Left lung (tissue), 10 donors: ENCODE measurements around the gene PBLD. TPM values are rescaled to one million over a fixed set of nuclear protein-coding genes. Genes with fewer than 3 reads are reported as not detected.
"Not testable (repeated sequence)": the region's sequence is repeated elsewhere in the genome, so short reads cannot be mapped to it uniquely, and the experiment has no call there.

Experiments used
- ATAC-seq: fragments of 200-7000 bp; cut with Tn5 transposase; one replicate; pipeline ENCODE4 v1.9.1; 2020; ENCODE audit warnings: moderate library complexity
- DNase-seq, 4 donors: peaks; one replicate each; pipeline ENCODE4 v3.0.0-alpha.2; 2013 to 2020
- H3K27ac ChIP-seq, 2 donors: fragments of 200-600 bp; sonication (generic) in 1 of 2; one replicate each; pipeline versions ENCODE4 v1.5.0 to v1.8.0; 2020 to 2021
- H3K27me3 ChIP-seq, 2 donors: fragments of 200-600 bp; sonication (generic) in 1 of 2; one replicate each; pipeline versions ENCODE4 v1.5.0 to v1.8.0; 2020 to 2021
- H3K36me3 ChIP-seq, 2 donors: fragments of 200-600 bp; sonication (generic) in 1 of 2; one replicate each; pipeline versions ENCODE4 v1.5.0 to v1.8.0; 2020 to 2021
- H3K4me1 ChIP-seq, 2 donors: fragments of 200-600 bp; one replicate each; pipeline ENCODE4 v1.8.0; 2021
- H3K4me3 ChIP-seq, 2 donors: fragments of 200-600 bp; sonication (generic) in 1 of 2; one replicate each; pipeline versions ENCODE4 v1.5.0 to v1.8.0; 2020 to 2021; ENCODE audit warnings: mild to moderate bottlenecking in 1 of 2
- H3K9me3 ChIP-seq, 2 donors: fragments of 200-600 bp; sonication (generic) in 1 of 2; one replicate each; pipeline versions ENCODE4 v1.5.0 to v1.8.0; 2020 to 2021
- CTCF ChIP-seq, 2 donors: fragments of 200-600 bp; sonication (generic) in 1 of 2; IDR thresholded peaks; one replicate each; pipeline versions ENCODE4 v1.5.0 to v1.8.0; 2021; ENCODE audit warnings: antibody characterized with exemption in 2 of 2
- intact Hi-C, 2 donors: fragments of 100-400 bp; cut with DNase I; formaldehyde crosslinking; loops; one replicate each; pipeline versions ENCODE4 v1.11.2 to v1.14.2; 2022
- polyA plus RNA-seq, 6 donors: library from polyadenylated mRNA; unstranded; fragments of 120-200 nt; gene quantifications; one replicate each; pipeline ENCODE4 v1.2.1, GENCODE V29; 2013; ENCODE audit not compliant: insufficient read length in 6 of 6
- total RNA-seq, 2 donors: library from RNA; stranded (reverse); fragmentation: NEBNext Ultra II Directional; extraction: Animal tissue kit (Norgen Biotek cat#: 25700); gene quantifications; one replicate each; pipeline ENCODE4 v1.2.1, GENCODE V29; 2021
- donor health status: DM: no; HTN: yes; CAD: no.
- donor health status: DM: no; HTN: no; CAD: no.

The PBLD gene
- total and polyA plus RNA-seq, 8 donors = 2.1 to 17.3 (median 13.4) TPM

DNA sequence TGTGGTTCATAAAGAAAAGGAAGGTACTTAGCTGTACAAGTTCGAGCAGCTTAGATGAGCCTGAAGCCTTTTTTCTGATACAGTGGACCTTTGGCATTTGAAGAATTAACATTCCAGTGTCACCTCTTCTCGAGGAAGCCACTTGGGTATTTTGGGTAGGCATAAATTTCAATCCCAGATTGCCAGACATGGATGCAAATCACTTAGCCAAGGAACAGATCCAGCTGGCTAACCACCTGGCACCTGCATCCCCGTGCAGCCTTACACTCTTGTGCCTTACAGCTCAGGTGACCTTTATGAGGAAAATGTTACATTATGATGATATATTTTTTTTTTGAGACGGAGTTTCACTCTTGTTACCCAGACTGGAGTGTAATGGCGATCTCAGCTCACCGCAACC is 84.8 kb downstream of the PBLD start:
- no peak for ATAC-seq
- Histone ChIP-seq H3K9me3 (no peaks in the 10 kb centered on the region), H3K4me1 (no peaks in the 10 kb centered on the region), H3K27me3 (no peaks in the 10 kb centered on the region), H3K4me3 (no peak overlapping the region), H3K36me3 (no peaks in the 10 kb centered on the region), H3K27ac (no peak overlapping the region)
- no peak for TF ChIP-seq CTCF (IDR thresholded peaks at IDR 0.05)
- DNase-seq = no peak
- intact Hi-C loops = no loop called here

DNA sequence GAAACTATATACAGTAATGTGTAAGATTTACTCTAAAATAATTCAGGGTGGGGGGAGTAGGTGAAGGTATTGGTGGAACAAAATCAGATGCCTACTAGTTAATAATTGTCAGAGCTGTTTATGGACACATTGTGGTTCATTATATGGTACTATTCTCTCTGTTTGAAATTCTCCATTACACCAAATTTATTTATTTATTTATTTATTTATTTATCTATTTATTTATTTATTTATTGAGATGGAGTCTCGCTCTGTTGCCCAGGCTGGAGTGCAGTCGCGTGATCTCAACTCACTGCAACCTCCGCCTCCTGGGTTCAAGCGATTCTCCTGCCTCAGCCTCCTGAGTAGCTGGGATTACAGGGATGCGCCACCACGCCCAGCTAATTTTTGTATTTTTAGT is 86.3 kb downstream of the PBLD start:
- ATAC-seq, H3K27ac ChIP-seq, H3K9me3 ChIP-seq, H3K4me3 ChIP-seq, DNase-seq, H3K27me3 ChIP-seq, intact Hi-C loops, H3K36me3 ChIP-seq, H3K4me1 ChIP-seq: not testable (repeated sequence)

- H3K27ac ChIP-seq = no peak overlapping the region
- DNase-seq (no peak), ATAC-seq (no peak)
- no peak for TF ChIP-seq CTCF (IDR thresholded peaks at IDR 0.05)
- no peaks in the 10 kb centered on the region for H3K27me3 ChIP-seq
- H3K4me3 ChIP-seq = no peak overlapping the region
- intact Hi-C loops = no loop called here
- no peaks in the 10 kb centered on the region for H3K36me3 ChIP-seq
- H3K9me3 ChIP-seq = no peaks in the 10 kb centered on the region
- H3K4me1 ChIP-seq = no peaks in the 10 kb centered on the region
These were observed 90.7 kb downstream of the PBLD start for GRCh38 chr10:68242051-68242450.

DNA sequence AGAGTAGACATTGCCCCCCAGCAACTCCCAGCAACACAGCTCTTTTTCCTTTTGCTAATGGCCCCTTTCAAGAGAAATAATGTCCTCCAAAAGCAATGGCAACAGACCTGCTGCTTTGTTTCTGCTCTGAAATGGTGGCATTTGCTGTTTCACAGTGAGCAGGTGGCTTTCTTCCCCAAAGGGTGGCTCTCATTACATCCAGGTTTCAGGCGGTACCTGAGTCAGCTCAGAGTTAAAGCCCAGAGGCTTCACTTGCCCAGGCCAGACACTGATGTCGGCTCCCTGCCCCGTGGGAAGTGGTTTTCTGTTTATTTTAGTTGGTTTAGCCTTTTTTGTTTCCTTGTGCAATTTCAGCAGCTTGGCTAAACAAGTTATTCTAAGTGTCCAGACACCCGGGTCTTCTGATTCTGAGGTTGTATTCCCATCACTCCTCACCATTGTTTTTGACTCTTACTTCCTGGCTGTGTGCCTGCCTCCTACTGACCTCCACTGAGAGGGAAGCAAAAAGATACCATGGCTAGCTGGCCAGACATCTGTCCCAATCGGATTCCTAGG is 93.1 kb downstream of the PBLD start:
- Histone ChIP-seq H3K36me3 (no peaks in the 10 kb centered on the region), H3K9me3 (no peaks in the 10 kb centered on the region), H3K4me3 (no peak overlapping the region), H3K27me3 (no peaks in the 10 kb centered on the region), H3K4me1 (no peaks in the 10 kb centered on the region), H3K27ac (no peak overlapping the region)
- DNase-seq (no peak), ATAC-seq (no peak)
- no peak for TF ChIP-seq CTCF (IDR thresholded peaks at IDR 0.05)
- intact Hi-C loops = no loop called here

- ATAC-seq (no peak), DNase-seq (no peak)
- Histone ChIP-seq H3K27ac (no peak overlapping the region), H3K36me3 (no peaks in the 10 kb centered on the region), H3K4me1 (no peaks in the 10 kb centered on the region), H3K9me3 (no peaks in the 10 kb centered on the region), H3K27me3 (no peaks in the 10 kb centered on the region), H3K4me3 (no peak overlapping the region)
- intact Hi-C loops = no loop called here
- TF ChIP-seq CTCF (IDR thresholded peaks at IDR 0.05) = no peak
These were observed 93.7 kb downstream of the PBLD start for GRCh38 chr10:68239069-68239468.

- DNase-seq (no peak), ATAC-seq (no peak)
- no peak overlapping the region for H3K4me3 ChIP-seq
- TF ChIP-seq CTCF (IDR thresholded peaks at IDR 0.05) = no peak
- no peaks in the 10 kb centered on the region for H3K4me1 ChIP-seq
- no peaks in the 10 kb centered on the region for H3K9me3 ChIP-seq
- H3K36me3 ChIP-seq = no peaks in the 10 kb centered on the region
- no peak overlapping the region for H3K27ac ChIP-seq
- H3K27me3 ChIP-seq = no peaks in the 10 kb centered on the region
- intact Hi-C loops = no loop called here
These were observed 94.4 kb downstream of the PBLD start for GRCh38 chr10:68238371-68238770.
